GM19468 (cell line): ENCODE results near the gene CDH4.

Source experiments
- ATAC-seq: cut with Tn5 transposase; IDR thresholded peaks from one replicate; pipeline ENCODE4 v1.9.1; 2021; ENCODE audit warnings: mild to moderate bottlenecking, moderate library complexity, moderate number of reproducible peaks; ENCODE audit not compliant: unreplicated experiment; ENCODE audit errors: extremely low read depth

CDH4 gene

GRCh38 chr20:61728786-61729770 is 477.0 kb downstream of the CDH4 start:
- no peak for ATAC-seq

GRCh38 chr20:61730631-61731362 is 478.7 kb downstream of the CDH4 start:
- no peak for ATAC-seq

GRCh38 chr20:61731363-61732181 is 479.5 kb downstream of the CDH4 start:
- no peak for ATAC-seq

- ATAC-seq: no peak
These were observed 480.6 kb downstream of the CDH4 start for GRCh38 chr20:61732511-61733210.

GRCh38 chr20:61733216-61733615 is 481.2 kb downstream of the CDH4 start:
- no peak for ATAC-seq

- no peak for ATAC-seq
These were observed 482.1 kb downstream of the CDH4 start for GRCh38 chr20:61733891-61734732.

- no peak for ATAC-seq
These were observed 482.9 kb downstream of the CDH4 start for GRCh38 chr20:61734733-61735502.

GRCh38 chr20:61735503-61735785 is 483.4 kb downstream of the CDH4 start:
- no peak for ATAC-seq

- ATAC-seq: no peak
These were observed 484.1 kb downstream of the CDH4 start for GRCh38 chr20:61736001-61736635.

GRCh38 chr20:61736751-61737310 is 484.8 kb downstream of the CDH4 start:
- ATAC-seq: no peak

- no peak for ATAC-seq
These were observed 485.3 kb downstream of the CDH4 start for GRCh38 chr20:61737346-61737745.

GRCh38 chr20:61737812-61738443 is 485.9 kb downstream of the CDH4 start:
- no peak for ATAC-seq

- no peak for ATAC-seq
These were observed 486.6 kb downstream of the CDH4 start for GRCh38 chr20:61738601-61739069.

GRCh38 chr20:61739086-61739831 is 487.2 kb downstream of the CDH4 start:
- no peak for ATAC-seq

GRCh38 chr20:61739832-61740118 is 487.7 kb downstream of the CDH4 start:
- ATAC-seq: no peak

GRCh38 chr20:61742097-61742825 is 490.2 kb downstream of the CDH4 start:
- ATAC-seq: no peak
